ENCODE measurements around the gene COA3.

COA3 gene

GRCh38 chr17:42760652-42761581 lies 37.6 kb downstream of the COA3 start, which contains the start of gene RAMP2:
RAMP2 (plus strand) TSS chr17:42761227; CDS start chr17:42761262, 35 bp downstream.
- Histone ChIP-seq H3K9me3 (ENCODE audit: insufficient read depth, low read depth, low read length) (no peaks in the 10 kb centered on the region), H3K9ac (ENCODE audit: low read depth, low read length) (peak within 1 kb of the TSS; percentile 53; the same call in 1 of the 2 replicates), H3K27me3 (ENCODE audit: insufficient read depth, low read length) (peaks cover 49% of the 10 kb centered on the region), H3K36me3 (ENCODE audit: insufficient read depth, low read depth, low read length) (no peaks in the 10 kb centered on the region), H3K4me3 (ENCODE audit: low read length) (peak within 1 kb of the TSS; percentile 65), H3K4me1 (ENCODE audit: insufficient read depth, low read length) (peaks cover 8% of the 10 kb centered on the region; the same call in 1 of the 2 replicates), H3K27ac (ENCODE audit: low read length) (no peak within 1 kb of the TSS)

GRCh38 chr17:42759982-42760651 lies 38.4 kb downstream of the COA3 start:
- Histone ChIP-seq H3K4me3 (ENCODE audit: low read length) (peak overlapping the region; percentile 65), H3K36me3 (ENCODE audit: insufficient read depth, low read depth, low read length) (no peaks in the 10 kb centered on the region), H3K27me3 (ENCODE audit: insufficient read depth, low read length) (peaks cover 49% of the 10 kb centered on the region), H3K9ac (ENCODE audit: low read depth, low read length) (peak overlapping the region; percentile 53; the same call in 1 of the 2 replicates), H3K27ac (ENCODE audit: low read length) (no peak overlapping the region), H3K4me1 (ENCODE audit: insufficient read depth, low read length) (peaks cover 8% of the 10 kb centered on the region; the same call in 1 of the 2 replicates), H3K9me3 (ENCODE audit: insufficient read depth, low read depth, low read length) (no peaks in the 10 kb centered on the region)

GRCh38 chr17:42754782-42755181 lies 43.7 kb downstream of the COA3 start:
- Histone ChIP-seq H3K4me3 (ENCODE audit: low read length) (no peak overlapping the region), H3K4me1 (ENCODE audit: insufficient read depth, low read length) (no peaks in the 10 kb centered on the region), H3K9ac (ENCODE audit: low read depth, low read length) (no peak overlapping the region), H3K27me3 (ENCODE audit: insufficient read depth, low read length) (peaks cover 18% of the 10 kb centered on the region), H3K27ac (ENCODE audit: low read length) (no peak overlapping the region), H3K36me3 (ENCODE audit: insufficient read depth, low read depth, low read length) (no peaks in the 10 kb centered on the region), H3K9me3 (ENCODE audit: insufficient read depth, low read depth, low read length) (no peaks in the 10 kb centered on the region)

- peaks cover 9% of the 10 kb centered on the region for H3K4me1 ChIP-seq (ENCODE audit: insufficient read depth, low read length)
- no peaks in the 10 kb centered on the region for H3K36me3 ChIP-seq (ENCODE audit: insufficient read depth, low read depth, low read length)
- H3K4me3 ChIP-seq (ENCODE audit: low read length) = no peak overlapping the region
- H3K9me3 ChIP-seq (ENCODE audit: insufficient read depth, low read depth, low read length) = no peaks in the 10 kb centered on the region
- peaks cover 9% of the 10 kb centered on the region for H3K27me3 ChIP-seq (ENCODE audit: insufficient read depth, low read length)
- H3K9ac ChIP-seq (ENCODE audit: low read depth, low read length) = no peak overlapping the region
- H3K27ac ChIP-seq (ENCODE audit: low read length) = no peak overlapping the region
Observed at GRCh38 chr17:42751628-42752027, 46.9 kb downstream of the COA3 start.

GRCh38 chr17:42750739-42751344 lies 47.7 kb downstream of the COA3 start:
- Histone ChIP-seq H3K9ac (ENCODE audit: low read depth, low read length) (no peak overlapping the region), H3K36me3 (ENCODE audit: insufficient read depth, low read depth, low read length) (no peaks in the 10 kb centered on the region), H3K4me1 (ENCODE audit: insufficient read depth, low read length) (peaks cover 9% of the 10 kb centered on the region), H3K27me3 (ENCODE audit: insufficient read depth, low read length) (peaks cover 16% of the 10 kb centered on the region), H3K27ac (ENCODE audit: low read length) (no peak overlapping the region), H3K9me3 (ENCODE audit: insufficient read depth, low read depth, low read length) (no peaks in the 10 kb centered on the region), H3K4me3 (ENCODE audit: low read length) (no peak overlapping the region)

- H3K9me3 ChIP-seq (ENCODE audit: insufficient read depth, low read depth, low read length) = peaks cover 4% of the 10 kb centered on the region; the same call in 1 of the 2 replicates
Observed at GRCh38 chr17:42748908-42749798, 49.4 kb downstream of the COA3 start.

GRCh38 chr17:42748202-42748907 lies 50.1 kb downstream of the COA3 start:
- no peaks in the 10 kb centered on the region for H3K36me3 ChIP-seq (ENCODE audit: insufficient read depth, low read depth, low read length)
- peaks cover 4% of the 10 kb centered on the region; the same call in 1 of the 2 replicates for H3K9me3 ChIP-seq (ENCODE audit: insufficient read depth, low read depth, low read length)
- H3K27me3 ChIP-seq (ENCODE audit: insufficient read depth, low read length) = peaks cover 25% of the 10 kb centered on the region
- H3K27ac ChIP-seq (ENCODE audit: low read length) = no peak overlapping the region
- H3K4me1 ChIP-seq (ENCODE audit: insufficient read depth, low read length) = peaks cover 17% of the 10 kb centered on the region
- no peak overlapping the region for H3K9ac ChIP-seq (ENCODE audit: low read depth, low read length)
- no peak overlapping the region for H3K4me3 ChIP-seq (ENCODE audit: low read length)

More at GRCh38 chr17:42748908-42749798, 49.4 kb downstream of the COA3 start:
- Histone ChIP-seq H3K4me3 (ENCODE audit: low read length) (no peak overlapping the region), H3K36me3 (ENCODE audit: insufficient read depth, low read depth, low read length) (no peaks in the 10 kb centered on the region), H3K9ac (ENCODE audit: low read depth, low read length) (no peak overlapping the region), H3K27me3 (ENCODE audit: insufficient read depth, low read length) (peaks cover 25% of the 10 kb centered on the region), H3K4me1 (ENCODE audit: insufficient read depth, low read length) (peaks cover 9% of the 10 kb centered on the region), H3K27ac (ENCODE audit: low read length) (no peak overlapping the region)
